SK-N-MC (cell line): ENCODE measurements around the gene TNPO1.
A peak's percentile ranks its signal among the peaks of the same experiment; 100 is the strongest.

Source experiments
- DNase-seq: peaks from one replicate; pipeline ENCODE4 v3.0.0-alpha.2; 2011; ENCODE audit warnings: low read depth, low spot score
- H3K27ac ChIP-seq: fragments of 200-600 bp; sonication (generic); 2 replicates; pipeline ENCODE4 v1.5.1; 2016; ENCODE audit warnings: mixed run types
- H3K36me3 ChIP-seq: fragments of 200-600 bp; sonication (generic); 2 replicates; pipeline ENCODE4 v1.6.1; 2017; ENCODE audit warnings: antibody characterized with exemption, low read length, mixed read lengths; ENCODE audit not compliant: insufficient read depth
- H3K4me3 ChIP-seq: fragments of 200-600 bp; sonication (generic); 2 replicates; pipeline ENCODE4 v1.5.1; 2016
- H3K9ac ChIP-seq: fragments of 200-600 bp; sonication (generic); 2 replicates; pipeline ENCODE4 v1.8.0; 2017; ENCODE audit warnings: mixed run types, mixed read lengths; ENCODE audit not compliant: insufficient read length
- H3K9me3 ChIP-seq: fragments of 200-600 bp; sonication (generic); 2 replicates; pipeline ENCODE4 v1.6.1; 2017; ENCODE audit warnings: low read depth, mild to moderate bottlenecking, antibody characterized with exemption, low read length, moderate library complexity, mixed read lengths
- EZH2 ChIP-seq: fragments of 200-600 bp; sonication (generic); IDR thresholded peaks from one replicate; pipeline ENCODE4 v1.6.1; 2017; ENCODE audit warnings: antibody characterized with exemption
- FOXP2 ChIP-seq: optimal IDR thresholded peaks from 2 replicates; pipeline ENCODE3; 2011; ENCODE audit warnings: mild to moderate bottlenecking, moderate library complexity; ENCODE audit not compliant: insufficient read depth; ENCODE audit errors: extremely low read length, control extremely low read depth
- POLR2AphosphoS5 ChIP-seq: IDR thresholded peaks from 2 replicates; pipeline ENCODE4 v1.6.1; 2012; ENCODE audit warnings: mild to moderate bottlenecking, low read depth, low read length, borderline replicate concordance

The TNPO1 gene

GRCh38 chr5:72814104-72814503 is 2.4 kb upstream of the TNPO1 start:
- TF ChIP-seq FOXP2 (no peak), EZH2 (no peak), POLR2AphosphoS5 (no peak)
- H3K9me3 ChIP-seq: no peaks in the 10 kb centered on the region
- H3K9ac ChIP-seq: no peak overlapping the region
- H3K36me3 ChIP-seq: no peaks in the 10 kb centered on the region
- H3K4me3 ChIP-seq: no peak overlapping the region
- no peak for DNase-seq
- H3K27ac ChIP-seq: no peak overlapping the region

- DNase-seq: no peak
- Histone ChIP-seq H3K9ac (no peak overlapping the region), H3K9me3 (no peaks in the 10 kb centered on the region), H3K36me3 (no peaks in the 10 kb centered on the region), H3K27ac (no peak overlapping the region), H3K4me3 (no peak overlapping the region)
- TF ChIP-seq EZH2: no peak
- no peak for TF ChIP-seq FOXP2
- TF ChIP-seq POLR2AphosphoS5: no peak
These were observed 1.6 kb upstream of the TNPO1 start for GRCh38 chr5:72814864-72815263.

DNA sequence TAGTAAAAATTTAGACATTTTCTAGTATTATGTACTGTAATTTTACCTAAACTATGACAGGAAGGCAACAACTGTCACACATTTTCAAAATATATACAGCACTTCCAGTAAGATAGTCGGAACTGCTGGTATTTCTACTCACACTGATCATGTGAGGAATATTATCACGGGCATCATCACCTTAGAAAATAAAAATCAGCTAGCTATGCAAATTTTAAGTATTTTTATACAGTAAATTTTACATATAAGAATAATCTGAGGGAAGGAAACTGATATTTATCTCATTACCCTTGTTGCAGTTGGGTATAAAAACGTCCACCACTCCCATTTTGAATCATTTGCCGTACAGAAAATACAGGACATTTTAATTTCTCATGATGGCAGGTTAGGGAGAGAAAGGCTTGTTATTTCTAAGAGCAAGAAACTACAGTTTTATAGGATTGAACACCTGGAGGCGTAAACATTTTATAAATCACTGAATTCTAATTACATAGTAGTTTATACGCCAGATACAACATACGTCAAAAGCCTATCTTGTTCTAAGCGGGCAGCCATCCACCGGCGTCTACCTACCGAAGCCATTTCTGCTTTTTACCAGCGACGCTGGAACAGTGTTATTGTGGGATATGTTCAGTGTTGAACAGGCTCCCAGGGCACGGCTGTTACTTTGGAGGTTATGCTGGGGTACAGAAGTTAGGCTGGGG is 729 bp upstream of the TNPO1 start:
- peak overlapping the region; percentile 87 for H3K9ac ChIP-seq
- H3K4me3 ChIP-seq: peak overlapping the region; percentile 91
- no peak for DNase-seq
- no peak overlapping the region; the same call in 1 of the 2 replicates for H3K27ac ChIP-seq
- no peaks in the 10 kb centered on the region for H3K9me3 ChIP-seq
- H3K36me3 ChIP-seq: no peaks in the 10 kb centered on the region
- TF ChIP-seq EZH2 (no peak), FOXP2 (no peak), POLR2AphosphoS5 (no peak)

DNA sequence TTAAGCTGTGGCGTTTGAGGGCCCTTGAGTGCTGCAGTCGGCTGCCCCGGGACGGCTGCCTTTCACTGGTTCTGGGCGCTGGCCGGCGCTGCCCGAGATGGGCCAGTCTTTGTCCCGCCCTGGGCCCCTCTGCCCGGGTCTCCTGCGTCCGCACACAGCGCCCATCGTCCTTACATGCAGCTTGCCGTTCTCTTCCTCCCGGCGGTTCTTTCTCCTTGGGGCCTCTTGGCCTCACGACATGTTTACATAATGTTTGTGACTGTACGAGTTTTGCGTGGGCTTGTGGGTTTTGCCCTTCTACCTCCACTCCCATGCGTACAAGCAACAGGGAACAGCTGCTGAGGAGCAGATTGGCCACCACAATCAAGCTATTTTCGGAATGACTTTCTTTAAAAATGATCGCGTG is 618 bp downstream of the TNPO1 start:
- no peaks in the 10 kb centered on the region for H3K9me3 ChIP-seq
- peak overlapping the region; percentile 87 for H3K9ac ChIP-seq
- H3K4me3 ChIP-seq: peak overlapping the region; percentile 91
- no peaks in the 10 kb centered on the region for H3K36me3 ChIP-seq
- TF ChIP-seq EZH2: no peak
- TF ChIP-seq FOXP2: no peak
- TF ChIP-seq POLR2AphosphoS5: no peak
- peak overlapping the region; percentile 49; the same call in 1 of the 2 replicates for H3K27ac ChIP-seq
- no peak for DNase-seq

GRCh38 chr5:72817671-72818266 is 1.3 kb downstream of the TNPO1 start:
- H3K27ac ChIP-seq: no peak overlapping the region
- H3K36me3 ChIP-seq: no peaks in the 10 kb centered on the region
- H3K9me3 ChIP-seq: no peaks in the 10 kb centered on the region
- no peak for DNase-seq
- H3K9ac ChIP-seq: peak overlapping the region; percentile 87
- TF ChIP-seq EZH2: no peak
- no peak for TF ChIP-seq FOXP2
- TF ChIP-seq POLR2AphosphoS5: no peak
- peak overlapping the region; percentile 91 for H3K4me3 ChIP-seq

DNA sequence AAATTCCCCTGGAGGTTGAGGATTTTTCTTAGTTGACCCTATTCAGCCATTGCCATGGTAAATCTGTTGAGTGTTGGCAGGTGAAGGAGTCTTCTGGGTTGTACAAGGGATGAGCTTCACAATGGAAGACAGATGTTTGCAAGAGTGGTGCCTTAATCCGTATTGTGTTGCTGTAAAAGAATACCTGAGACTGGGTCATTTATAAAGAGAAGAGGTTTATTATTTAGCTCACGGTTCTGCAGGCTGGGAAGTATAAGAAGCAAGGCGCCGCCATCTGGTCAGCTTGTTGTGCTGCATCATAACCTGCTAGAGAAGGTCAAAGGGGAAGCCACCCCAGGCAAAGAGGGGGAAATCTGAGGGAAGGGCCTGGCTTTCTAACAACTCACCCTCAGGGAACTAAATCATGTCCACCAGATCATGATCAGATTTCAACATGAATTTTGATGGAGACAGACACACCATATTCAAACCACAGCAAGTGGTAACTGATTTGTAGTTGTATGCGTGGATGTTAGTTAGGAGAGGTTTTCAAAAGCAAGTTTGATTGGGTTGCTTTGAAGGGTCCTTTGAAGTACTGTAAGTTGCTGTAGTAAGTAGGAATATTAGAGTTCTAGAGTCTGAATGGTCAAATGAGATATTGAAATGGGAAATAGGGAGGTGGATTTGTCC is 2.5 kb downstream of the TNPO1 start:
- Histone ChIP-seq H3K4me3 (peak overlapping the region; percentile 91; the same call in 1 of the 2 replicates), H3K27ac (no peak overlapping the region), H3K9me3 (no peaks in the 10 kb centered on the region), H3K36me3 (no peaks in the 10 kb centered on the region), H3K9ac (no peak overlapping the region)
- TF ChIP-seq FOXP2: no peak
- TF ChIP-seq POLR2AphosphoS5: no peak
- TF ChIP-seq EZH2: no peak
- peak; percentile 18 for DNase-seq

GRCh38 chr5:72821776-72822175 is 5.3 kb downstream of the TNPO1 start:
- Histone ChIP-seq H3K9me3 (no peaks in the 10 kb centered on the region), H3K4me3 (peak overlapping the region; percentile 40), H3K9ac (no peak overlapping the region), H3K36me3 (no peaks in the 10 kb centered on the region), H3K27ac (0 out of 2 replicates have a peak overlapping the region, but pooled peaks have one; percentile 29)
- no peak for DNase-seq
- no peak for TF ChIP-seq EZH2
- TF ChIP-seq FOXP2: no peak
- TF ChIP-seq POLR2AphosphoS5: no peak

DNA sequence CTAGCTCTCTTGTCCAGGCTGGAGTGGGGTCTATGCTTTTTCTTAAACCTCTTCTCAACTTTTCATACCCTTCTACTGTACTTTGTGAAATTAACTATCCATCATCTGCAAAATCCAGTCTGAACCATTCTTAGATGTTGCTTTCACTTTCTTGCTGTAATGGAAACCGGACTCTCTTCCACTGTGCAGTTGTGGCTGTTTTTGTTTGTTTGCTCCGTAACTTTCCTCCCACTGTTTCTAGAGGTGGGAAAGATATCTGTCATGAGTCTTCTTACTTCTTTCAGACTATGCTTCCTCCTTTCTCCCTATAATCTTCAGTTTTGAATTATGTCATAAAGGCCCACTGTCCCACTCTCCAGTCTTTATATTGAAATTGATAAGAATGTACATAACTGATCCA is 6.5 kb downstream of the TNPO1 start:
- H3K9ac ChIP-seq: no peak overlapping the region
- no peak overlapping the region for H3K4me3 ChIP-seq
- no peak for DNase-seq
- no peaks in the 10 kb centered on the region for H3K9me3 ChIP-seq
- no peaks in the 10 kb centered on the region for H3K36me3 ChIP-seq
- H3K27ac ChIP-seq: no peak overlapping the region
- TF ChIP-seq POLR2AphosphoS5 (no peak), EZH2 (no peak), FOXP2 (no peak)
